GM18867 (cell line): ENCODE measurements around the gene ITPR2.
"Not testable (repeated sequence)": the region's sequence is repeated elsewhere in the genome, so short reads cannot be mapped to it uniquely, and the experiment has no call there.

Experiments used
- ATAC-seq: cut with Tn5 transposase; IDR thresholded peaks from one replicate; pipeline ENCODE4 v1.9.1; 2021; ENCODE audit warnings: mild to moderate bottlenecking, moderate library complexity; ENCODE audit not compliant: unreplicated experiment

Gene ITPR2

GRCh38 chr12:26636710-26637328, 196.2 kb downstream of the ITPR2 start:
- no peak for ATAC-seq

- ATAC-seq: no peak
Measured at GRCh38 chr12:26633591-26634210, 199.3 kb downstream of the ITPR2 start.

GRCh38 chr12:26632756-26633155, 200.2 kb downstream of the ITPR2 start:
- no peak for ATAC-seq

GRCh38 chr12:26631846-26632245, 201.1 kb downstream of the ITPR2 start:
- ATAC-seq: no peak

GRCh38 chr12:26630546-26631027, 202.4 kb downstream of the ITPR2 start:
- no peak for ATAC-seq

- no peak for ATAC-seq
Measured at GRCh38 chr12:26629864-26630263, 203.1 kb downstream of the ITPR2 start.

GRCh38 chr12:26628234-26628633, 204.8 kb downstream of the ITPR2 start:
- no peak for ATAC-seq

- no peak for ATAC-seq
Measured at GRCh38 chr12:26627335-26627734, 205.7 kb downstream of the ITPR2 start.

GRCh38 chr12:26623136-26623535, 209.9 kb downstream of the ITPR2 start:
- no peak for ATAC-seq

- no peak for ATAC-seq
Measured at GRCh38 chr12:26622601-26623000, 210.4 kb downstream of the ITPR2 start.

GRCh38 chr12:26621932-26622331, 211.1 kb downstream of the ITPR2 start:
- no peak for ATAC-seq

GRCh38 chr12:26620907-26621306, 212.1 kb downstream of the ITPR2 start:
- ATAC-seq: no peak

- ATAC-seq: no peak
Measured at GRCh38 chr12:26617513-26617912, 215.5 kb downstream of the ITPR2 start.

GRCh38 chr12:26614011-26614616, 218.9 kb downstream of the ITPR2 start:
- ATAC-seq: no peak

- no peak for ATAC-seq
Measured at GRCh38 chr12:26612203-26612602, 220.8 kb downstream of the ITPR2 start.

GRCh38 chr12:26611598-26611997, 221.4 kb downstream of the ITPR2 start:
- ATAC-seq: no peak

GRCh38 chr12:26610774-26611173, 222.2 kb downstream of the ITPR2 start:
- no peak for ATAC-seq

GRCh38 chr12:26609986-26610385, 223.0 kb downstream of the ITPR2 start:
- ATAC-seq: no peak

- ATAC-seq: no peak
Measured at GRCh38 chr12:26608706-26609105, 224.3 kb downstream of the ITPR2 start.

GRCh38 chr12:26608273-26608672, 224.7 kb downstream of the ITPR2 start:
- ATAC-seq: no peak

- ATAC-seq: no peak
Measured at GRCh38 chr12:26606911-26607310, 226.1 kb downstream of the ITPR2 start.

- ATAC-seq: not testable (repeated sequence)
Measured at GRCh38 chr12:26604813-26605212, 228.2 kb downstream of the ITPR2 start.
